Cerebellar cortex (tissue), 1 donor: ENCODE data around the gene DICER1.

Source experiments
- DNase-seq: peaks from one replicate; pipeline ENCODE4 v3.0.0-alpha.2; 2015; ENCODE audit warnings: low spot score

Gene DICER1

DNA sequence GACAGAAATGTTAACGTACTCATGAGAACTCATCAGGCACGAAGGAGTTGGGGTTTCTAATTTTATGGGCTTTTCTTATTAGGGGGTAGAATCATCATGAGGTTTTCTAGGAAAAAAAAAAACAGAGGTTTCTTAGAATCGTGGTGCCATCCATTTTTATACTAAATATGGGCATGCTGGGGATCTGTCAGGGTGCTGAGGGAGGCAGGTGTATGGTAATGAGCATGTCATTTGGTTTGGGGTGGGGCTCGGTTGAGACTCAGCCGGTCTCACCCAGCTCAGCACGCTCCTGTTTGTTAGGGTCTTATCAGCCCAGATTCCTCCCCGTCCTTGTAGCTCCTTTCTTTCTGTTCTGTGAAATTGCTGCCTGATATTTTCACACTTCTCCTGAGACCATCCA, 98.2 kb downstream of the DICER1 start:
- DNase-seq, result no peak

DNA sequence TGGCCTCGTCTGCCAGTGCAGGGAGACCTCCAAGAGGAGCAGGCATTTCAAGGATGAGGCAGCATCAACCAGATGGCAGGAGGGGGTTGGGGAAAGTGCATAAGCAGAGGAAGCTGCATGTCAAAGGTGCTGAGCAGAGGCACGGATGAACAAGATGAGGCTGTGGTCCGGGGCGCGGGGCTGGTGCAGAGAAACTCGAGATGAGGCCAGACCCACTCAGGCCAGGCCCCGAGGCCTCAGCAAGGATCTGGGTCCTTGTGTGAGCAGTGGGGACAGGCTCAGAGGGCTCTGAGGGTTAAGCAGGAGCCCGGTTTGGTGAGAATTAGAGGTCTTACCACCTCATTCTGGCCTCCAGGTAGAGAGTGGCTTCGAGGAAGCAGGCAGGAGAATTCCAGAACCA, 98.8 kb downstream of the DICER1 start:
- DNase-seq, result no peak

GRCh38 chr14:95057851-95058250, 99.5 kb downstream of the DICER1 start:
- DNase-seq, result no peak

DNA sequence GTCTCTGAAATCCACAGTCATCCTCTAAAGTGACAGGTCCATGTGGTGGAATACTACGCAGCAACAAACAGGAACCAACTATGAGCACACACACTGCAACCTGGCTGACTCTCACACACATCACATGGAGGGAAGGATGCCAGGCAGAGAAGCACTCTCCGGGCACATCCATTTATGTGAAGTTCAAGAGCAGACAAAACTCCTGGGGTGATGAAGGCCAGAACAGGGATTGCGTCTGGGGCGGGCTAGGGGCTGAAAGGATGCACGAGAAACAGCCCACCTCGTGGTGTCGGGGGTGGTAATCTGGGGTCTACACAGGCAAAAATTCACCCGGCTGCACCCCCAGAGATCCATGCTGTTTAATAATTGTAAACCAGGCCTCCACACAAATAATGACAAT, 100.2 kb downstream of the DICER1 start:
- DNase-seq, result no peak

DNA sequence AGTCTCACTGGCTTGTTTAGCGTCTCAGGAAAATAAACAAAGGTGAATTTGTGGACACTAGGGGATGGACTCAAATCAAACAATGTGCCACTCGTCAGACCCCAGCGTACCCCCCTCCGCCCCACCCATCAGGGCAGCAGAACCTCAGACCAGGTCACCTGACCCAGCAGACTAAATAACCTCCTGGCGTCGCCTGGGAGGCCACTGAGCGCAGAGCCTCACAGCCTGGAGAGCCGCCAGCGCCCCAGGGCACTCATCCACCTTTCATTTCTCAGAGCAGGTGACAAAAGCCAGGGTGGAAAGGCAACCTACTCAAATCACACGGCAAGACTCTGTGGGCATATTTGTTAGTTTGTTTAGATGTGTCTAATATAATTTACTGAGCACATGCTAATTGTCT, 100.9 kb downstream of the DICER1 start:
- DNase-seq, result no peak

GRCh38 chr14:95055318-95055717, 102.0 kb downstream of the DICER1 start:
- no peak for DNase-seq

GRCh38 chr14:95054346-95055280, 102.7 kb downstream of the DICER1 start:
- no peak for DNase-seq

DNA sequence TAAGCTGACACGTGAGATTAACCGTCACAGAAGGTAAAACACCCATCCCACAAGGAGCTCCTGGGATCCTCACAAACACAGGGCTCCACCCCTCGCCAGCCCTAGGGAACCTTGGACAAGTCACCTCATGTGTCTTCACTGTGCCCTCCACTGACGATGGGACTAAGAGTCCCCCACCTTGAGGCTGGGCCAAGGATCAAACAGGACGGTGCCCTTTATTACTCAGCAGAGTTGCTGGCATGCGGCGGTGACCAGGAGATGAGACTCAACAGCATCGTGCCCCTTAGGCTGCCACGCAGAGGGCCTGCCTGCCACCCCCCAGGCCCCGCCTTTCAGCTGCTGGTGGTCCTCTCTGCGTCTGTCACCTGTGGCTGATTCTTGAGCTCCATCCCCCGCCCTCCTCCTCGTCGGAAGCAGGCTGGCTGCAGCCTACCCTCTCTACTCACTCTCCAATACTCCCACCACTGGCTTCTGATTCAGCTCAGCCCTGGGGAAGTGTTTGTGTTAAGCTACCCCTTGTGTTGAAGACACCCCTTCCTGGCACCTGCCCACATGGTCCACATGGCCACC, 105.2 kb downstream of the DICER1 start:
- DNase-seq, result no peak

DNA sequence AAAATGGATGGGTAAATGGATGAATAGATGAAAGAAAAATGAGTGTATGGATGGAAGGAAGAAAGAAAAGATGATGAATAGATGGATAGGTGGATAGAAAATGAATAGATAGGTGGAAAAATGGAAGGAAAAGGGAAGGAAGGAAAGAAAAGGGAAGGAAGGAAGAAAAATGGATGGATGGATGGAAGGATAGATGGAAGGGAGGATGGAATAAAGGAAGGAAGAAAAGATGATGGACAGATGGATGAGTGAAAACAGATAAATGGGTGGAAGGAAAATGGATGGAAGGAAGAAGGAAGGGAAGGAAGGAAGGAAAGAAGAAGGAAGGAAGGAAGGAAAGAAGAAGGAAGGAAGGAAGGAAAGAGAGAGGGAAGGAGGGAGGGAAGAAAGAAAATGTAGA, 107.4 kb downstream of the DICER1 start:
- no peak for DNase-seq

- DNase-seq, result no peak
Measured at GRCh38 chr14:95048771-95049312, 108.5 kb downstream of the DICER1 start.

- DNase-seq, result no peak
Measured at GRCh38 chr14:95047754-95048153, 109.6 kb downstream of the DICER1 start.

DNA sequence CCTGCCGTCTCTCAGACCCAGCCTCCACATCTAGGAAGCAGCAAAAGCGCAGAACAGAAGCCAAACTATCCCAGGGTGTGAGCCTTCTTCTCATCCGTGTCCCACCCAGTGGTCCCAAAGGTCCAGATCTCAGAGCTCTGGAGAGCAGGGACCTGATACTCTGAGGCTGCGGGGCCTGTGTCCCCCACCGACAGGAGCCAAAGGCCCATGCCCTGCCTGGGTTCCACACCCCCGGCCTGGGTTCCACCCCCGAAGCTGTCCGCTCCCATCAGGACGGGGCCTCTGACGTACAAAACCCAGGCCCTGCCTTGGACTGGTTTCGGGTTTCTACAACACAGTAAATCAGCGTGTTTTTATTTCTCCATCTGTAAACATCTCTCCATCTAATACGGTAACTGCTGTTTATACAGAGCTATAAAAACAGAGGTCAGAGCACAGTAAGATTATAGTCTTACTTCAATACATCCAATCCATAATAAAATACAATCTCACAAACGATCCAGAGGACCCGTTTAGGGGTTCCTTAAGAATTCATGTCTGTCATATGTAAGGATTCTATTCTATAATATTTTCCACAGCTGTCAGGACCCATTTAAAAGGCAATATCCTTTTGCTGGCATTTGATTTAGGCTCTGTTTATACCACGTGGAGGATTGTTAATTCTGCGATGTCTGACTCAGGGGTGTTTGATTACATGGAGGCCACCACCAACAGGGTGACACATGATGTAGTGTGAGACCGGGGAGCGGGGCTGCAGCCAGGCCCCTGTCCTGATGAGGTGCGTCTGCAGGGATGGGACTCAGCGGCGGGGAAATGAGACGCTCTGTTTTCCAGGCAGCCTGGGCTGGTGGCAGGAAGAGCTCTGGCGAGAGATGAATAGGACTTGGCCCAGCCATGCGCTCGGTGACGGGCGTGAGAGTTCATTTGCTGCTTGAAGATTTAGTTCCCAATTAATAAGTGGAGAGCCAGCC, 110.3 kb downstream of the DICER1 start:
- DNase-seq, result no peak

DNA sequence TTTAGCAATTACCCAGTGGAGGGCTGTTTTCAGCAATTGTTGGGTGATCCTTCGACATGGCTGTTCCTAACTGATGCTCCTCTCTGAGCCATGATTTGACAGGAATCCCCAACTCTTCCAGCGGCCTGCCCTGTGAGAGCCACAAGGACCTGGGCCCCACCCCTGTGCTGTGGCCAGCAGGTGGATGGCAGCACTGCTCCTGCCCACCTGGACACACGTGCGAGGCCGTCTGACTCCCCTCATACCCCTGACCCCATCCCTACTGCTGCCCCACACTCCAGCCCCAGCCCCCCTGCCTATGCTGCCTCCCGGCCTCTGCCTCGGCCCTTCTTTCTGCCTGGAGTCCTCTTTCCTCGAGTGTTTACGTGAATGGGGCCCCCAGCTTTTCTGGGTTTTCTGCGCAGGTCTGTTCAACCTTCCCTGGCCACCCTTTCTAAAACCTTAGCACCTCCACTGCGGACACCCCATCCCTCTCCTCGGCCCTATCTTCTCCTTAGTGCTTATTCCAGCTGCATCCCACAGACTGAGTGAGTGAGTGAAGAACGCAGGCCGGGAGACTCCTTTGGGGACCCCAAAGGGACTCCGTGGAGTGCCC, 111.4 kb downstream of the DICER1 start:
- DNase-seq, result no peak

DNA sequence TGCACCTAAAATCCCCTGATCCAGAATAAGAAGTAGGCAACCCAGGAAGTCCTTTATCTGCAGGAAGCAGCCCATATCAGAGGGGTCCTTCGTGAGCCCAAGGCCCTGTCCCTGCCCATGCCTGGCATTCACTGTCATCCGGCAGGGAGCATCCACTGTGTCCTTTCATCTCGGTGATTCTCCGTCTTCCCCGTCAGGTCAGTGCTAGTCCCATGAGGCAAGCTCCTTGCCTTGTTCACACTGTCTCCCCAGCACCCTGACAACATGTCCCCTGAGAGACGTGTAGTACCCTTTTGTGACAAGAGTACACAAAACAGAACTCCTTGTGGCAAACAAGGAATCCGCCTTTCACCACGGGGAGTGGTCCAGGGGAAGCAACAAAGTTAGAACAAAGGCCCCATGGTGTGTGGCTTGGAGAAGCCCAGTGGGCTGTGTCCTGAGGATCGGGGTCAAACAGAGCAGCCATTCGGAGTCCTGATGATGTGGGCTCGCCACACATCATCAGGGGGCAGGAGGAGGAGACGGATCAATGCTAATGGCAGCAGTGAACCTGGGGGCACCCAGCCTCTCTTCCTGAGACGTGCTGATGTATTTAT, 112.1 kb downstream of the DICER1 start:
- DNase-seq, result no peak

DNA sequence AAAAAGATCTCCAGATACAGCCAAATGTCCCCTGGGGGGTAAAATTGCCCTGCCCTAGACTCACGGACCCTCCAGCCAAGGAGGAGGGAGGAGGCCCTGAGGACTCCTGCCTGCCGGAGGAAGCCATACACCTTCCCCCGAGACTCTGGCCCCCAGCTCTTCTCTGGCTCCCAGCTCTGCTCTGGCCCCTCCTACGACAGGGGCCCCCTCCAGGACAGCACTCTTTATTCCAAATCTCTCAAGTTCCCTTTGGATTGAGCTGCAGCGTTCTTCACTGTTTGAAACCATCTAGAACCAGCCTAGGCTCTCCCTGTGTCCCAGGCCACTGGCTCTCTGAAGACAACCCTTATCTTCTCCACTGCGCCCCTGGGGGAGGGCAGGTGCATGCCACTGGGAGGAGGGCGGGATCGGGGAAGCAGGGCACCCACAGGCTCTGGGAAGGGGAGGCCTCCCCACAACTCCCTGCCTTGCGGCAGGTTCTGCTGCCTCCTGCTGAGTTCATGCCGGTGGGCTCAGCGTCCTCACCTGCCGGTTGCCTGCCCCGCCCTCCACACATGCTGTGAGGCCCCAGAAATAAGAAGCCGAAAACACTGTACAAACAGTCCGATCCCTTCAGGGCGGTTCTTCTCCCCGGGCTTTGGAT, 112.7 kb downstream of the DICER1 start:
- DNase-seq, result no peak

DNA sequence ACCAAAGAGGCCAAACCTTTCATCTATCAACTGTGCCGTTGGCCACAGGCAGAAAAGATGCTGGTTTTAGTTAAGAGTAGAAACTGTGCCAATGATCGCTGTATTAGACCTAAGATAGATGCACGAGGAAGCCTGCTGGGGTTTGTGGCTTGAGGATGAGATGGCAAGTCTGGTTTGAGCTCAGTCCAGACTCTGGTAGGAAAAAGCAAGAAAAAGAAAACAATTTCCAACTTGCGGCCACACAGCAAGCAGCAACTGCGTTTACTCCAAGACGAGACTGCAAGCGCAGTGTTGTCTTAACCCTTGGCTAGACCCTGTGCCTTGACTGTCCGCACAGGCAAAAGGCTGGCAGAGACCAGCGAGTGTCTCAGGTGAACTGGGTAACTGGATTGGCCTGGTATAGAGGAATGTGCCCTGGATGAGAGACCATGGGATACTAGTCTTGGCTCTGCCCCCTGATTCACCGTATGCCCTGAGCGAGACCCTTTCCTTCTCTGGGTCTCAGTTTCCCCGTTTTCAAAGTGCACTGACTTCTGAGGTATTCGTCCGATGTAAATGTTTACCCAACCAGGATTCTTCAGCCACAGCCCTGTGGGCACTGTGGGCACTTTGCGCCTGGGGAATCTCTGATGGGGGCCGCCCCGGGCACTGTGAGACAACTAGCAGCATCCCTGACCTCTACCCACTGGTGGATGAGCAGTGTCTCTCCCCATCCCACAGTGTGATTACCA, 113.4 kb downstream of the DICER1 start:
- no peak for DNase-seq

- no peak for DNase-seq
Measured at GRCh38 chr14:95043314-95043713, 114.0 kb downstream of the DICER1 start.

DNA sequence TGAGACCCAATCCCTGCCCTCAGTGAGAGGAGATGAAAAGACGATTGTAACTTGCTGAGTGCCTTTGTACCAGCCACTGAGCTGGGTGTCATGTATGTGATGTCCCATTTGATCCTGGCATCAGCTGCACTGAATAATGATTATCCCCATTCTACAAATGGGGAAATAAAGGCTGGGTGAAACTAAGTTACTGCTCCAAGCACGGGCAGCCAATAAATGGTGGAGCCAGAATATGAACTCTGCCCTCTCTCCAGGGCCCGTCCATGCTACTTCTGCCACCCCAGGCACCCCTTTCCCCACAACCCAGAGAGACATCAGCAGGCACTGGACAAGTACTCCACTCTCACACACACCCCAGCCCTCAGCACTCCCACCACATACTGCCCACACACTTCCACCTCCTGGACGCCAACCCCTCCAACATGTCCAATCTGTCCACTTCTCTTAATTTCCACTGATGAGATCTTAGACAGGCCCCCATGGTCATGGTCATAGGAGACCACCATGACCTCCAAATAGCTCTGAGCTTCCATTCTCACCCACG, 115.8 kb downstream of the DICER1 start:
- DNase-seq, result no peak

DNA sequence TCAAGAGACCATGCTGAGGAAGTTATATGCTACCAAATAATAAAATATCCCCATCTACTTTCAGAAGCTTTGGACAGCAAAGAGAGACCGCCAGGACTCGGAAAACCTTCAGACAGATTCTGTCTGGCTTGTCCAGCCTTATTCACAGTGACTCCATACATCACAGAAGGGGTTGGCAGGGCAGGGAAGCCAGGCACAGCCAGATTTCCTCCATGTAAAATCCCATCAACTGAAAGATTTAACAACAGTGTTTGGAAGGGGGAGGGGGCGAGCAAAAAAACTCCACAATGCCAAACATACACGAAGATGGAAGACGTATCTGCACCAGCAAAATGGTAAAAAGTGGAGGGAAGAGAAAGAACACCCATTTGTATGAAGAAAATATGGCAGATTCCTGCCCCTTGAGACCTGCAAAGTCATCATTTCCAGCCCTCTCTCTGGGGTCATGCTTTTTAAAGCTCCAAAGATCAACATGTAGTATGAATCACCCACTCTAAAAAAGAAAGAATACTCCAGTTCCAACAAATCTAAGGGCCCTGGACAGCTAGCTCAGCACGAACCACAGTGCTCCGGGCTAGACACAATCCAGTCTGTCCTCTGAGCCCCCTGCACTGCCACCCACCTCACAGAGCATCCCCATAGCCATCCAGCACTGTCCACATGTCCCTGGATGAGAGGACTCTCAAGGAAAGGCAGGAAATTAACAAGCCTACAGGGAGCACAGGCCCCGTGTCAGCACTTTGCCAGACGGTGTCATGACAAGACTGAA, 116.4 kb downstream of the DICER1 start:
- no peak for DNase-seq
